RWPE1 (cell line): ENCODE measurements around the gene COL25A1.

Source experiments
- CTCF ChIA-PET: fragments of 350-600 bp; sonication (Branson Sonifier 250); formaldehyde crosslinking; extraction: SDS; loops from one replicate; lab custom pipeline; 2021; lab: Yijun Ruan, JAX
- POLR2A ChIA-PET: fragments of 400-600 bp; formaldehyde crosslinking; extraction: SDS; loops from one replicate; lab custom pipeline; 2020; ENCODE audit warnings: antibody characterized with exemption; ENCODE audit not compliant: low non-redundant PET; lab: Yijun Ruan, JAX
- DNase-seq: peaks from one replicate; pipeline ENCODE4 v3.0.0; 2012; ENCODE audit warnings: low spot score
- H3K27ac ChIP-seq: fragments of 450-650 bp; 2 replicates; pipeline ENCODE4 v1.5.1; 2017
- TF ChIP-seq, protein P1 (sequence below): fragments of 450-650 bp; conservative IDR thresholded peaks from 2 replicates; pipeline ENCODE4 v1.5.1; 2017; ENCODE audit warnings: low read depth, mild to moderate bottlenecking

The COL25A1 gene

DNA sequence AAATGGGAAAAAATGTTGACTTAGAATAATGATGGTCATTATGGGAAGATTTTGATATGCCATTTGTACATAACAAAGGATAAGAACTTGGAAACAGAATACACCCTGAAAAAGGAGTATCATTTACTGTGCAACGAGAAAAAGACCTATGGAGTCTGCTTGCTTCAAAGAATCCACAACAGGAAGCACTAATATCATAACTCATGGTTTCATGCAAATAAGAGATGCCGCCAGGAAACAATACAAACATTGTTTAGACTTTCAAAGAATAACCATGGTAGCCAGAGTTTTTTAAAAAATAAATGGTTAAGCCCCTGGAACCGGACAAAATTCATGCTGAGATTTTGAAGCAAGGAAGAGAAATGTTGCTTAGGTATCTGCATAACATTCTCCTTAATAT, 399.7 kb downstream of the COL25A1 start:
- POLR2A ChIA-PET = no interaction called here
- TF ChIP-seq, protein P1, sequence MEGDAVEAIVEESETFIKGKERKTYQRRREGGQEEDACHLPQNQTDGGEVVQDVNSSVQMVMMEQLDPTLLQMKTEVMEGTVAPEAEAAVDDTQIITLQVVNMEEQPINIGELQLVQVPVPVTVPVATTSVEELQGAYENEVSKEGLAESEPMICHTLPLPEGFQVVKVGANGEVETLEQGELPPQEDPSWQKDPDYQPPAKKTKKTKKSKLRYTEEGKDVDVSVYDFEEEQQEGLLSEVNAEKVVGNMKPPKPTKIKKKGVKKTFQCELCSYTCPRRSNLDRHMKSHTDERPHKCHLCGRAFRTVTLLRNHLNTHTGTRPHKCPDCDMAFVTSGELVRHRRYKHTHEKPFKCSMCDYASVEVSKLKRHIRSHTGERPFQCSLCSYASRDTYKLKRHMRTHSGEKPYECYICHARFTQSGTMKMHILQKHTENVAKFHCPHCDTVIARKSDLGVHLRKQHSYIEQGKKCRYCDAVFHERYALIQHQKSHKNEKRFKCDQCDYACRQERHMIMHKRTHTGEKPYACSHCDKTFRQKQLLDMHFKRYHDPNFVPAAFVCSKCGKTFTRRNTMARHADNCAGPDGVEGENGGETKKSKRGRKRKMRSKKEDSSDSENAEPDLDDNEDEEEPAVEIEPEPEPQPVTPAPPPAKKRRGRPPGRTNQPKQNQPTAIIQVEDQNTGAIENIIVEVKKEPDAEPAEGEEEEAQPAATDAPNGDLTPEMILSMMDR = no peak
- H3K27ac ChIP-seq = no peak overlapping the region
- CTCF ChIA-PET = no interaction called here
- DNase-seq = no peak

DNA sequence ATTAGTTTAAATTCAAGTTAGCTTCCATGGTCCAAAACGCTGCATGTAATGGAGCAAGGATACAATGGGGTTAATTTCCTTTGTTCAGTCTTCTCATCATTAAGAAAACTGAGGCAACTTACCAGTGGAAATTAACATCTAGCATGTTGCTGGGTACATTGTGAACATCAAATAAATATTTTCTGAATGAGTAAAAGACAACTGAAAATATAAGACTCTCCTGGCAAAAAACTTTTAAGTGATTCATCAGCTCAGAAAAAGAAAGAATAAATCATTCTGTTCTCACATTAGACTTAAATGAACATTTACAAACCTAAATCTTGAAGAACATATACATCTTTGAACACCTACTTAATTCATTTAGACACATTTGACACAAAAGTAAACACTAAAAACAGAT, 401.2 kb downstream of the COL25A1 start:
- DNase-seq = no peak
- CTCF ChIA-PET = no interaction called here
- TF ChIP-seq, protein P1 = no peak
- POLR2A ChIA-PET = no interaction called here
- H3K27ac ChIP-seq = no peak overlapping the region

DNA sequence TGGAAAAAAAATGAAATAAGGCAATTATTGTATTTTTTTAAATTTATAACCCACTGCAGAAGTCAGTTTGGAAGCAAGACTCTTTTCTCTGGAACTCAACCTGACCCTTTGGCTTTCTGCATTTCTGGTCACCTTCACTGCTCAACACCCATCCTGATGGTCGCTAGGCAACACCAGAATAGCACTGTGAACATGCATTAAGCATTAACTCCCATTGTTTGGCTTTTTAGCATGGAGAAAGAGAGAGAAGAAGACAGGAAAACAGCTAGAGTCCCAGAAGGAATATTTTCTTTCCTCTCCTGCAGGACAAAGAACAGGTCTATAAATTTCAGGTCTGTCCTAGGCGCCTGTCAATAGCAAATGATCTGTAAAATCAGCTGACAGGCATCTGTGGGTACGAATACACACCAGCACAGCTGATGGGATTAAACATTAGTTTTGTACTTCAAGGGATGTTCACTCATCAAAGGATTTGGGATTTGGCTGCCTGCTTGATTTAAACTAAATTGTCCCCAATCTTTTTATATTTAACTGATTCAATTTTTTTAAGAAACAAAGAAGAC, 402.4 kb downstream of the COL25A1 start:
- ChIA-PET POLR2A (no interaction called here), CTCF (no interaction called here)
- no peak for DNase-seq
- H3K27ac ChIP-seq = no peak overlapping the region
- TF ChIP-seq, protein P1 = no peak

DNA sequence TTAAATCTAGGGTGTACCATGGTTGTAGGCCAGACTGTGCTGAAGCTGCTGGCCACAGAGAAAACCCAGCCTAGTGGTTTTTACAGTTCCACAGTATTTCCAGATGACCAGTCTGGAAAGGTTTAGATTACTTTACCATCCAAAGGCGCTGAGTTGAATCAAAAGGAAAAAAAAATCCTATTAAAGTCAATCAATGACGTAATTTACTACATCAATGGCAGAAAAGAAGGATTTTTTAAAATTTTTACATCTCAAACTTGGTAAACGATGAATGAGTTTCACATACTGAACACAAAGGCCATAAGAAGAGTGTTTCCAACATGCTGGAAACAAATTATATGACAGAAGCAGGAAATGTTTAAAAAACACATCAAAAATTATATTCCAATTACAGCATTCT, 409.0 kb downstream of the COL25A1 start:
- POLR2A ChIA-PET = no interaction called here
- CTCF ChIA-PET = interaction anchor here (0.6 to 0.9 kb wide), 3 partner anchors 27 to 1418 kb away, joined by 3 to 5 read pairs (median 3); no protein-coding TSS in a partner anchor
- TF ChIP-seq, protein P1 = no peak
- DNase-seq = no peak
- no peak overlapping the region for H3K27ac ChIP-seq

DNA sequence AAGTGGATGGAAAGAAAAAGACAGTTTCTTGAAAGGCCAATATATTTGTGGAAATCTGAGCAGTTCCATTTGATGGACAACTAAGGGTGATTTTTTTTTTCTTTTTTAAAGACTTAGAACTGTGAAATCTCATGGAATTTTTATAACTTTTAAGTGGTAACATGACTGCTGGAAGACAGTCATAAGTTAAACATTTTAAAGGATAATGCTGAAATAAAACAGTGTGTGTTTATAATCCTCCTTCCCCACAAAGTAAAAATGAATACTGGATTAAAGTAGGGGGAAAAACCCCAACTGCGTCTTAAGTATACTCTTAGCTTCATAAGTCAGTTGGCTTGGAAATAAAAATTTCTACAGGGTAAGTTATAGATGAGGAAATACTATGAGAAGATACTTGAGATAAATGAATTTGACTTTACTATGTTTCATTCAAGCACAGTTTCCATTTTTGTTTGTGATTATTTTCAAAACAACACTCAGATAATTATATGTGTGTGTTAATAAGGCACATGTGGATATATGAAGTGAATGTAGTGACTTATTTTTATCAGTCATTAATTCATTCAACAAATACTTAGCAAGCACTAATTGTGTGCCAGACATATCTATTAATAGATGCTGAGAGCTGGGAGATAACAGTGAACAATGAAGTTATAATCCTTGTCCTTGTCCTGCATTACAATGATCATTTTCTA, 410.4 kb downstream of the COL25A1 start:
- TF ChIP-seq, protein P1 = no peak
- no peak for DNase-seq
- no peak overlapping the region for H3K27ac ChIP-seq
- ChIA-PET POLR2A (no interaction called here), CTCF (no interaction called here)

DNA sequence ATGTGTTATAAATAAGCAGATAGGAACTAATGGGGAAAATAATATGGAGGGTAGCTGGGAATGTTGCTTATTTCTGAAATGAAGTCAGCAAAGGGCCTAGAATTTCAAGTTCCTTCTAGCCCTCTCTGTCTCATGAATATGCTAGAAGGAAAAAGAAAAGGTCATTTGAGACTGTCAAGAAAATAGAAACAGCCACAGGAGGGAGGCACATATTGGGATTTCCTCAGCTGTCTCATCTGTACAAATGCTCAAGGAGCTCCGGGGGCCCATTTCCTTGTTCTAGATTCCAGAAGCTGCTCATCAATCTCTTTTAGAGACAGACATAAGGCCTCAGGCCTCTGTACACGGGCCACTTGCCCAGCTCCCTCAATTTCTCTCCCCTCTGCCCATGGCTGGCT, 412.0 kb downstream of the COL25A1 start:
- no peak for DNase-seq
- no peak overlapping the region for H3K27ac ChIP-seq
- TF ChIP-seq, protein P1 = no peak
- CTCF ChIA-PET = no interaction called here
- POLR2A ChIA-PET = no interaction called here
